Activated CD4-positive, alpha-beta T cell treated with anti-CD3 and anti-CD28 coated beads, Interleukin-2, amount 10 ng/mL, durations not matched to agents 24 days and 14 days (primary cell): ENCODE data around the gene MFSD11. TPM values are rescaled to one million over a fixed set of nuclear protein-coding genes. Genes with fewer than 3 reads are reported as not detected.

Experiments
- DNase-seq: peaks from one replicate; pipeline ENCODE4 v3.0.0; 2022
- H3K27ac Mint-ChIP-seq: one replicate; pipeline ENCODE4 v1.8.0; 2022; ENCODE audit warnings: mild to moderate bottlenecking, mixed read lengths
- H3K27me3 Mint-ChIP-seq: one replicate; pipeline ENCODE4 v1.8.0; 2022; ENCODE audit warnings: mixed read lengths
- H3K36me3 Mint-ChIP-seq: one replicate; pipeline ENCODE4 v1.8.0; 2022; ENCODE audit warnings: low read depth, mild to moderate bottlenecking, mixed read lengths
- H3K4me1 Mint-ChIP-seq: one replicate; pipeline ENCODE4 v1.8.0; 2021; ENCODE audit warnings: mixed read lengths
- H3K4me3 Mint-ChIP-seq: one replicate; pipeline ENCODE4 v1.8.0; 2022; ENCODE audit warnings: mild to moderate bottlenecking, moderate library complexity, mixed read lengths
- H3K9me3 Mint-ChIP-seq: one replicate; pipeline ENCODE4 v1.8.0; 2021; ENCODE audit warnings: mixed read lengths
- intact Hi-C: fragments of 100-400 bp; cut with micrococcal nuclease; formaldehyde crosslinking; loops from one replicate; pipeline ENCODE4 v1.15.1; 2023
- total RNA-seq: library from RNA; stranded (reverse); gene quantifications from 2 replicates; pipeline ENCODE4 v1.2.3, GENCODE V29; 2022

The MFSD11 gene
- total RNA-seq, 1 donor from 2014 or later, result 15.1 TPM

GRCh38 chr17:76822184-76822778 is 84.4 kb downstream of the MFSD11 start:
- no peak for DNase-seq
- Mint-ChIP-seq H3K27me3 (peaks cover 13% of the 10 kb centered on the region), H3K4me3 (no peak overlapping the region), H3K27ac (no peak overlapping the region), H3K4me1 (no peaks in the 10 kb centered on the region), H3K9me3 (no peaks in the 10 kb centered on the region), H3K36me3 (no peaks in the 10 kb centered on the region)
- intact Hi-C loops, result no loop called here

- no peak overlapping the region for H3K27ac Mint-ChIP-seq
- no peaks in the 10 kb centered on the region for H3K9me3 Mint-ChIP-seq
- DNase-seq, result no peak
- no peak overlapping the region for H3K4me3 Mint-ChIP-seq
- H3K27me3 Mint-ChIP-seq, result peaks cover 6% of the 10 kb centered on the region
- intact Hi-C loops, result no loop called here
- no peaks in the 10 kb centered on the region for H3K4me1 Mint-ChIP-seq
- no peaks in the 10 kb centered on the region for H3K36me3 Mint-ChIP-seq
These were observed 86.2 kb downstream of the MFSD11 start for GRCh38 chr17:76824093-76824492.

- intact Hi-C loops, result no loop called here
- Mint-ChIP-seq H3K27ac (no peak overlapping the region), H3K4me1 (no peaks in the 10 kb centered on the region), H3K27me3 (peaks cover 5% of the 10 kb centered on the region), H3K36me3 (no peaks in the 10 kb centered on the region), H3K9me3 (no peaks in the 10 kb centered on the region), H3K4me3 (no peak overlapping the region)
- DNase-seq, result no peak
These were observed 88.6 kb downstream of the MFSD11 start for GRCh38 chr17:76826330-76827068.

GRCh38 chr17:76827736-76828135 is 89.8 kb downstream of the MFSD11 start:
- H3K27ac Mint-ChIP-seq, result no peak overlapping the region

More at GRCh38 chr17:76827736-76828135, 89.8 kb downstream of the MFSD11 start:
- Mint-ChIP-seq H3K36me3 (no peaks in the 10 kb centered on the region), H3K27me3 (peaks cover 5% of the 10 kb centered on the region), H3K4me1 (no peaks in the 10 kb centered on the region), H3K4me3 (no peak overlapping the region), H3K9me3 (no peaks in the 10 kb centered on the region)
- intact Hi-C loops, result no loop called here
- DNase-seq, result no peak

Other genes starting within 250 kb of the MFSD11 start
- 45.4 and 54.5 TPM in 2 replicates for gene RHBDF2, start 236.7 kb upstream of the MFSD11 start, total RNA-seq
- gene CYGB, start 200.4 kb upstream of the MFSD11 start, total RNA-seq, result not detected in 2 replicates
- gene PRCD, start 198.1 kb upstream of the MFSD11 start, total RNA-seq, result not detected in 2 replicates
- gene ST6GALNAC2, start 152.3 kb upstream of the MFSD11 start, total RNA-seq, result not detected in 2 replicates
- 0.35 and 0.38 TPM in 2 replicates for gene ST6GALNAC1, start 94.4 kb upstream of the MFSD11 start, total RNA-seq
- gene MXRA7, start 27.2 kb upstream of the MFSD11 start, total RNA-seq, result 3.4 and 3.7 TPM in 2 replicates
- gene JMJD6, start 11.5 kb upstream of the MFSD11 start, total RNA-seq, result 82.5 and 86.3 TPM in 2 replicates
- gene METTL23, start 11.3 kb upstream of the MFSD11 start, total RNA-seq, result 32.9 and 35.5 TPM in 2 replicates
- gene SRSF2, start 788 bp upstream of the MFSD11 start, total RNA-seq, result 515 and 539 TPM in 2 replicates
- 0.21 and 0.51 TPM in 2 replicates for gene MGAT5B, start 130.3 kb downstream of the MFSD11 start, total RNA-seq